ENCODE measurements around the gene MISP. TPM values are rescaled to one million over a fixed set of nuclear protein-coding genes. Genes with fewer than 3 reads are reported as not detected.

MISP gene
- total and polyA plus RNA-seq, 9 of the 15 experiments (the other 6 are each of a cell fraction or from before 2014, with no cell fraction given) = 0.04 to 0.29 (median 0.05) TPM; not detected in 5

DNA sequence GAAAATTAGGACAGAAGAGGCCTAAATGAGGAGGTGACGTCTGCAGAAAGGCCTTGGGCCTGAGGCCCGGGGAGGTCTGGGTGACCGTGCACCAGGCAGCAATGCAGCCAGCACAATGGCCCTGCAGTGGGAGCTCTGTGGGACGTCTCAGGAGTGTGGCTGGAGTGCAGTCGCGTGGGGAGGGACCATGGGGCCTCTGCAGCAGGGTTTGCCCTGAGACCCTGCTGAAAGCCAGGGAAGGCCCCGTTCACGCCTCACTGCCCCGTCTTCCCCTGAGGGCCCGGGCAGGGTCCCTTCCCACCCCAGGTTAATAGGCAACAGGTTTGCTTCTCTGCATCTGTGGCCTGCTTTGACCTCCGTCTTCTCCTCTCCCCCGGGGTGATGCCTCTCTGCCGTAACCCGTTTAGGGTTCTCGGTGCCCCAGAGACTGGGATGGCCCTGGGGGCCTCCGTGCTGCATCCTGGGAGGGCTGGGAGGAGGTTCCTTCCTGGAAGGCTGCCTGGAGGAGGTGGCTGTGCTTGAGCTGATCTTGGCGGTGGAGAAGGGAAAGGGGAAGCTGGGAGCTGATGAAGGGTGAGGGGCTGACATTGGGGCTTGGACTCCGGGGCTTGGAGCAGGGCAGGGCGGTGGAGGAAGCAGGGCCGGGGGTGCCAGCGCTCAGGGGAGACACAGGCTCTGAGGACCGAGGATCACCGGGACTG, 32.5 kb upstream of the MISP start:
- no peaks in the 10 kb centered on the region for H3K36me3 ChIP-seq (ENCODE audit: control insufficient read depth, insufficient read depth, low read length)
- peak in 1 of 4 experiments; percentile 16 for DNase-seq (ENCODE audit: extremely low read depth in 1 of 4, low spot score in 3 of 4)
- H4K20me1 ChIP-seq (replicated peaks; ENCODE audit: control insufficient read depth, insufficient read depth, low read length) = no peaks in the 10 kb centered on the region
- no peak overlapping the region for H3K4me3 ChIP-seq
- H3K79me2 ChIP-seq (ENCODE audit: control insufficient read depth, insufficient read depth, low read length) = no peaks in the 10 kb centered on the region
- H3K9me1 ChIP-seq (ENCODE audit: control insufficient read depth, insufficient read depth, low read length) = no peaks in the 10 kb centered on the region
- peaks cover 0 to 45% of the 10 kb centered on the region in 2 experiments; a peak in 2 of 5 replicates for H3K4me1 ChIP-seq (replicated peaks in 1 of 2; ENCODE audit: control insufficient read depth in 2 of 2, insufficient read depth in 2 of 2, low read length in 2 of 2)
- no peaks in the 10 kb centered on the region for H3K27me3 ChIP-seq (ENCODE audit: control insufficient read depth in 2 of 2, insufficient read depth in 2 of 2, low read length in 2 of 2)
- peak overlapping the region in 1 of 2 experiments; percentile 78; a peak in 2 of 4 replicates for H3K9ac ChIP-seq (ENCODE audit: insufficient read depth in 1 of 2, low read depth in 2 of 2, low read length in 2 of 2)
- no peak for FAIRE-seq
- no peaks in the 10 kb centered on the region; the same call in 1 of the 2 replicates for H3K9me3 ChIP-seq (replicated peaks; ENCODE audit: control insufficient read depth, insufficient read depth, low read depth, low read length)
- intact Hi-C loops (cut with micrococcal nuclease) (no loop called here), in situ Hi-C loops (cut with MboI) (no loop called here)
- CTCF ChIA-PET (ENCODE audit: low intra/inter-chr PET ratio) = no interaction called here
- H2AFZ ChIP-seq (ENCODE audit: low read depth, low read length) = no peak overlapping the region
- no peak overlapping the region for H3K27ac ChIP-seq (ENCODE audit: extremely low read depth, low read depth, low read length)
- no peak overlapping the region for H3K4me2 ChIP-seq (ENCODE audit: insufficient read depth, low read length)
- ATAC-seq = peak; percentile 25; the same call in 1 of the 3 replicates
- BruUV-seq (replicated peaks) = no TSS peak
- WGBS (ENCODE audit: insufficient coverage, low coverage, missing lambda C conversion rate) = 34% methylated on average over 14 of the region's 23 CpGs
- POLR2A ChIA-PET = interaction anchor here (1.4 kb wide), 1 partner anchor 10 kb away, joined by 5 read pairs; no protein-coding TSS in a partner anchor
- TF ChIP-seq TBL1XR1 (IDR thresholded peaks at IDR 0.05; ENCODE audit: low read length in 2 of 2) (no peak), POLR3G (IDR thresholded peaks at IDR 0.05; ENCODE audit: extremely low read depth, insufficient read length, insufficient replicate concordance) (no peak), TAF1 (IDR thresholded peaks at IDR 0.05; ENCODE audit: control insufficient read depth, extremely low read depth, insufficient read depth, low read length, severe bottlenecking) (no peak), BCOR (IDR thresholded peaks at IDR 0.05) (peak; percentile 37; the same call in 1 of the 2 replicates), RBM17 (IDR thresholded peaks at IDR 0.05; ENCODE audit: borderline replicate concordance, low read depth, low read length) (no peak), ZFP36 (IDR thresholded peaks at IDR 0.05; ENCODE audit: low read depth, low read length, partially characterized antibody) (peak; percentile 93), JUN (IDR thresholded peaks at IDR 0.05; ENCODE audit: borderline replicate concordance, low read depth, low read length) (no peak), JUN (CRISPR knock-in tag; IDR thresholded peaks at IDR 0.05; ENCODE audit: borderline replicate concordance) (no peak), MYNN (IDR thresholded peaks at IDR 0.05) (no peak), MYNN (CRISPR knock-in tag; IDR thresholded peaks at IDR 0.05) (no peak), KDM1A (IDR thresholded peaks at IDR 0.05) (peak; percentile 7 to 40; a peak in 1 of 4 replicates)
- TF ChIP-seq, protein P1, sequence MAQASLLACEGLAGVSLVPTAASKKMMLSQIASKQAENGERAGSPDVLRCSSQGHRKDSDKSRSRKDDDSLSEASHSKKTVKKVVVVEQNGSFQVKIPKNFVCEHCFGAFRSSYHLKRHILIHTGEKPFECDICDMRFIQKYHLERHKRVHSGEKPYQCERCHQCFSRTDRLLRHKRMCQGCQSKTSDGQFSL (CRISPR knock-in tag; IDR thresholded peaks at IDR 0.05) = no peak
- TF ChIP-seq, protein P1 (tag; IDR thresholded peaks at IDR 0.05) = no peak
- TF ChIP-seq, protein P2, sequence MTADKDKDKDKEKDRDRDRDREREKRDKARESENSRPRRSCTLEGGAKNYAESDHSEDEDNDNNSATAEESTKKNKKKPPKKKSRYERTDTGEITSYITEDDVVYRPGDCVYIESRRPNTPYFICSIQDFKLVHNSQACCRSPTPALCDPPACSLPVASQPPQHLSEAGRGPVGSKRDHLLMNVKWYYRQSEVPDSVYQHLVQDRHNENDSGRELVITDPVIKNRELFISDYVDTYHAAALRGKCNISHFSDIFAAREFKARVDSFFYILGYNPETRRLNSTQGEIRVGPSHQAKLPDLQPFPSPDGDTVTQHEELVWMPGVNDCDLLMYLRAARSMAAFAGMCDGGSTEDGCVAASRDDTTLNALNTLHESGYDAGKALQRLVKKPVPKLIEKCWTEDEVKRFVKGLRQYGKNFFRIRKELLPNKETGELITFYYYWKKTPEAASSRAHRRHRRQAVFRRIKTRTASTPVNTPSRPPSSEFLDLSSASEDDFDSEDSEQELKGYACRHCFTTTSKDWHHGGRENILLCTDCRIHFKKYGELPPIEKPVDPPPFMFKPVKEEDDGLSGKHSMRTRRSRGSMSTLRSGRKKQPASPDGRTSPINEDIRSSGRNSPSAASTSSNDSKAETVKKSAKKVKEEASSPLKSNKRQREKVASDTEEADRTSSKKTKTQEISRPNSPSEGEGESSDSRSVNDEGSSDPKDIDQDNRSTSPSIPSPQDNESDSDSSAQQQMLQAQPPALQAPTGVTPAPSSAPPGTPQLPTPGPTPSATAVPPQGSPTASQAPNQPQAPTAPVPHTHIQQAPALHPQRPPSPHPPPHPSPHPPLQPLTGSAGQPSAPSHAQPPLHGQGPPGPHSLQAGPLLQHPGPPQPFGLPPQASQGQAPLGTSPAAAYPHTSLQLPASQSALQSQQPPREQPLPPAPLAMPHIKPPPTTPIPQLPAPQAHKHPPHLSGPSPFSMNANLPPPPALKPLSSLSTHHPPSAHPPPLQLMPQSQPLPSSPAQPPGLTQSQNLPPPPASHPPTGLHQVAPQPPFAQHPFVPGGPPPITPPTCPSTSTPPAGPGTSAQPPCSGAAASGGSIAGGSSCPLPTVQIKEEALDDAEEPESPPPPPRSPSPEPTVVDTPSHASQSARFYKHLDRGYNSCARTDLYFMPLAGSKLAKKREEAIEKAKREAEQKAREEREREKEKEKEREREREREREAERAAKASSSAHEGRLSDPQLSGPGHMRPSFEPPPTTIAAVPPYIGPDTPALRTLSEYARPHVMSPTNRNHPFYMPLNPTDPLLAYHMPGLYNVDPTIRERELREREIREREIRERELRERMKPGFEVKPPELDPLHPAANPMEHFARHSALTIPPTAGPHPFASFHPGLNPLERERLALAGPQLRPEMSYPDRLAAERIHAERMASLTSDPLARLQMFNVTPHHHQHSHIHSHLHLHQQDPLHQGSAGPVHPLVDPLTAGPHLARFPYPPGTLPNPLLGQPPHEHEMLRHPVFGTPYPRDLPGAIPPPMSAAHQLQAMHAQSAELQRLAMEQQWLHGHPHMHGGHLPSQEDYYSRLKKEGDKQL (CRISPR knock-in tag; IDR thresholded peaks at IDR 0.05; ENCODE audit: borderline replicate concordance) = no peak
- TF ChIP-seq, protein P3, sequence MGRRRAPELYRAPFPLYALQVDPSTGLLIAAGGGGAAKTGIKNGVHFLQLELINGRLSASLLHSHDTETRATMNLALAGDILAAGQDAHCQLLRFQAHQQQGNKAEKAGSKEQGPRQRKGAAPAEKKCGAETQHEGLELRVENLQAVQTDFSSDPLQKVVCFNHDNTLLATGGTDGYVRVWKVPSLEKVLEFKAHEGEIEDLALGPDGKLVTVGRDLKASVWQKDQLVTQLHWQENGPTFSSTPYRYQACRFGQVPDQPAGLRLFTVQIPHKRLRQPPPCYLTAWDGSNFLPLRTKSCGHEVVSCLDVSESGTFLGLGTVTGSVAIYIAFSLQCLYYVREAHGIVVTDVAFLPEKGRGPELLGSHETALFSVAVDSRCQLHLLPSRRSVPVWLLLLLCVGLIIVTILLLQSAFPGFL (CRISPR knock-in tag; IDR thresholded peaks at IDR 0.05) = no peak
